Brain pericyte (primary cell): ENCODE results near the gene ABHD4.
"Not testable (repeated sequence)": the region's sequence is repeated elsewhere in the genome, so short reads cannot be mapped to it uniquely, and the experiment has no call there.

ENCODE experiments used
- DNase-seq: peaks from one replicate; pipeline ENCODE4 v3.0.0-alpha.2; 2012; ENCODE audit warnings: low read depth, low spot score

The ABHD4 gene

DNA sequence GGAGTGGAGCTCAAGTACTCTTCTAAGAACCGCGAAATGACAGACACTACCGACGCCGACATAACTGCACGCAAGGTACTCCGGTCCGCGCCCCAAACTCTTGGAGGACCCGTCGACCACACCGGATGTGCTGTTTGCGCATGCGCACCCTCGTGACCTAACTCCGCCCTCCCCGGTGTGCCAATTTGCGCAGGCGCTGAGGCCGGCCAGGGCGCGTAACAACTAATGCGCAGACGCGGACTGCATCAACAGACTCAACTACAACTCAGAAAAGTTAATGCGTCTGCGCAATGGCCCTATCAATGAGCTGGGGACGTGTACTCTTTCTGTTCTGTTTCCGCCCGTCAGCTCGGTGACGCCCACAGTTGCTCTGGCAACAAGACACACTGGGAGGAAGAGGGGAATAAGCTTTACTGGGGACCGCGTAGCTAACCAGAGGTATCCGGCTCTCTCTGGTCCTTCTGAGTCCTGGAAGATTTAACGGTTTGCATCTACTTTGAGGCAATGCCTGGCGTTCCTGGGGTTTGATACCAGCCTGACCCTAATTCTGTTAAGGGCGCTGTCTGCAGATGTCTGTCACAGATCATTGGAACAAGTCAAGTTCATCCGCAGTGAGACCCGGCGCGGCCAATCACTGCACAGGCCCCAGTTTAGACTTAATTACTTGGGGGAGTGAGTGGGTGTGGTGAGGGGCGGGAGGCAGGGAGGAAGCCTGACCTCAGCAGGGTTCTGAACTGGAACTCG, 8.8 kb upstream of the ABHD4 start, which contains the start of gene DAD1:
Gene DAD1 (minus strand): TSS at position 129 of the 744 bp plus-strand sequence. CDS start 67 bp downstream, at position 62.
- peak; percentile 98 for DNase-seq

DNA sequence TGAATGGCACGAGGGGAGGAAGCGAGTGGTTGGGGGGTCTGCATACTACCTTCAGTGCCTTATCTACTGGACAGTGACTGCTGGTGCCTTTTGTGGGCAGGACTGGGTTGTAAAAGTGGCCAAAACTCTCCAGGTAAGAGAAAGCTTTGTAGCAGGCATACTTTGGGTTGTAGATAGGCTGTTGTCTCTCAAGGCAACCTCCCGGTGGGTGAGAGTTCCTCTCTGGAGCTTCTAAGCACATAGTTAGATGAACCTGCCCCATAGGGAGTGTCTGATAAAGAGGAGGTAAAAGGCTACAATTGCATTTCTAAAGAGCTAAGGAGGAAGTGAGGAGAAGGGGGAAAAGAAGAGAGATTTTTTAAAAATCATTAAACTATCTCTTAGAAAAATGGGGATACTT, 4.9 kb upstream of the ABHD4 start:
- no peak for DNase-seq

DNA sequence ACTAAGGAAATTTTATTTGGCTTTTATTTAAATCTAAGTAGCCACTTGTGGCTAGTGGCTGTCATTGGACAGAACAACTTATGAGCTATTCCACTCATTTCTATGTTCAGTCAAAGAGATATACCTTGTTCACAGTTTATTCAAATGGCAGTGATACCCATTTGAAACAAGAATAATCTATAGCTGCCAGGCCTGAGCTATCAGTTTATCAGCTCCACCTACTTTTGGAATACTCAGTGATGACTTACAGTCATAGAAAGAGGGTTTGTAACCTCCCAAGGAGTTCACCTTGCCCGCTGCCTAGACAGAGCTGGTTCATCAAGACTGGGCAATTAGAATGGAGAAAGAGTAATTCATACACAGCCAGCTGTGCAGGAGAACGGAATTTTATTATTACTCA, 4.5 kb upstream of the ABHD4 start:
- no peak for DNase-seq

DNA sequence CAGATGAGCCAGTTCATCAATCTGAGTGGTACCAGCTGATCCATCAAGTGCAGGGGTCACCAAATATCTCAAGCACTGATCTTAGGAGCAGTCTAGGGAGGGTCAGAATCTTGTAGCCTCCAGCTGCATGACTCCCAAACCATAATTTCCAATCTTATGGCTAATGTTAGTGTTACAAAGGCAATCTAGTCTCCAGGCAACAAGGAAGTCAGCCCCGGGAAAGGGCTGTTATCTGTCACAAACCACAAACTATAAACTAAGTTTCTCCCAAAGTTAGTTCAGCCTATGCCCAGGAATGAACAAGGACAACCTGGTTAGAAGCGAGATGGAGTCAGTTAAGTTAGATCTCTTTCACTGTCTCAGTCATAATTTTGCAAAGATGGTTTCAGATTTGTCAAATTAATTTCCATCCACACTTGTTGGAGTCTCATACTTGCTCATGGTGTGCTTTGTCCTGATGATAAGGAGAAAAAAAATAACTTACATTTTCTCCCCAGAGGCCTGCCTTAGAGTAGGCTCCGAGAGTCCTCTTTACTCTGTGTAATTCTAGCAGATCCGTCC, 3.9 kb upstream of the ABHD4 start:
- no peak for DNase-seq

DNA sequence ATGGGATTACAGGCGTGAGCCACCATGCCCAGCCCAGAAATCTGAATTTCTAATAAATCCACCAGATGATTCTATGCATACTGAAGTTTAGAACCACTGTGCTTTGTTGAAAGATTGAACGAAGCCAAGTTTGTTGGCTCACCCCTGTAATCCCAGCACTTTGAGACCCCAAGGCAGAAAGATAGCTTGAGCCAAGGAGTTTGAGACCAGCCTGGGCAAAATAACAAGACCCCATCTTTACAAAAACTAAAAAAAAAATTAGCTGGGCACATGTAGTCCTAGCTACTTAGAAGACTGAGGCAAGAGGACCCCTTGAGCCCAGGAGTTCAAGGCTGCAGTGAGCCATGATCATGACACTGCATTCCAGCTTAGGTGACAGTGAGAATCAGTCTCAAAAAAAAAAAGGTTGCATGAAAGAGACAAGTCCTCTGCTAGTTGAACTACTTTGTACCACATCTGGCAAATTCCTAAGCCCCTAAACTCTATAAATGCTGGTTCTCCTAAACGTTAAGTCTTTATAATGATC, 1.7 kb upstream of the ABHD4 start:
- DNase-seq, result no peak

DNA sequence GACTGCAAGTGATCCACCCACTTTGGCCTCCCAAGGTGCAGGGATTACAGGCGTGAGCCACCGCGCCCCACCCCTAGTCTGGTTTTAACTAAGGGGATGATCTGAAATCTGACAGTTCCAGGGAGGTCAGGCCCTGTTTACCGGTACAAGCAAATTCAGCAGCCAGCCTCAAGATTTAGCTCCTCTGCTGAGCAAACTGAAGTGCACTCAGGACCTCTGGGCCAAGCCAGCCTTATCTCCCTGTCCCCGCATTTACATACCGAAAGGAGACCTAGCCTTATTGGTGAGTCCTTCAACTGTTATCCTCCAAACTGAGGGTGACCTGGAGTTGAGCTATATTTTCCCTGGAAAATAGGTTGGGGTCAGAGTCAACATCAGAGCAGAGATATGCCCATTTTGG, 835 bp upstream of the ABHD4 start:
- no peak for DNase-seq

DNA sequence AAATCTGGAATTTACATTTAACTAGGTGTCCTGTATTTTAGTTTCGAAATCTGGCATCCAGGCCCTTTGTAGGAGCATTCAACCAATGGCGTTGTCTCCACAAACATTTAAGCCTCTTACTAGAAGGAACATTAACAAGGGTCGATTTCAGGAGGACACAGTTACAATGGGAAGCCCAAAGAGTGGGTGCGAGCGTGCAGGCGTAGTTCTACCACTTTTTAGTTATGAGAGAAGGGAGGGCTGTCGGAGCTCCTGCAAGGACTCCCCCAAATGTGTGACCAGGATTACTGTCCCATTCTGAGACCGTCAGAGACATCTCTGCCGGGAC, 365 bp upstream of the ABHD4 start:
- DNase-seq, result no peak

DNA sequence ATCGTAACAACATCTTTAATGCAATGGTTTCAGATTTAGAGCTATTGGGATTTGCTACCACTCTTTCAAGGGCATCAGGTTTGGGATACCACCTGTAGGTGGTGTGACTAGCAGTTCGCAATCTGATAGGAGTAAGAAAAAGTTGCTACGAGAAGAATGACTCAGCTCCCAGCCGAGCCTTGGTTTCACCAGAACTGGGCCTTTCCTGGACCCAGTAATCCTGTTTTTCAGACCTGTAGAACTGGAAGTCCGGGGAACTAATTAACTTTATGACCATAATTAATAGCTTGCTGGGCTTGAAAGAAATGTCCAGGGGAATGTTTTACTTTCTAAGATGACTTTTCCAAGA, 770 bp downstream of the ABHD4 start:
- no peak for DNase-seq

DNA sequence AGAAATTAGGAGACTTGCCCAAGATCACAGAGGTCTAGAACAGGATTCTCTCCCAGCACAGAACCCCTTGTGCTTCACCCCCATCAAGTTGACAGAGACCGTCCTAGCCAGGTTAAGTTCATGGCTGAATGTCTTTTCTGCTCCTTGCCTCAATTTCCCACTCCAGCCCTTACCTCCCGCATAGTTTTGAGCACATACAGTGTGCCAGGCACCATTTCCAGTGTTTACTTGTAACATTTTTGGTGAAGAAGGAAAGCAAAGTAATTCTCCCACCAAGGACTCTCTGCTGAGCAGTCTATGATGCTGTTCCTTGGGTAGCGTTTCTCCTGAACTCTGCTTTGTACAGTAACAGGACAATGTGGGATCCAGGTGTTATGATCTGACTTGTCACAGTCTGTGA, 1.2 kb downstream of the ABHD4 start:
- no peak for DNase-seq

DNA sequence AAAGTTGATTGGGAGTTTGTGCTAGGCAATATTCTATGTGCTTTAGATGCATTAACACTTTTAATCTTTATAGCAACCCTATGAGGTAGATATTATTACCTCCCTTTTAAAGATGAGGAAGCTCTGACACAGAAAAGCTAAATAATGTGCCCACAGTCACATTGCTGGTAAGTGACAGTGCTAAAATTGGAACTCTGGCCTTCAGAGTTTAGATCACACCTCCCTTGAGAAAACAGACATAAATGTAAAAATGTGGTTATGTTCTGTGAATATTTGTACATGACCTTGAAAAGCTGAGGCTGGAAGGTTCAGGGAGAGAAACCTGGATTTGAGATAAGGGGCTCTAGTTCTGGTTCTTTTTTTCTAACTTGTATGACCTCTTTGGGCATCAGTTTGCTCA, 1.9 kb downstream of the ABHD4 start:
- no peak for DNase-seq

DNA sequence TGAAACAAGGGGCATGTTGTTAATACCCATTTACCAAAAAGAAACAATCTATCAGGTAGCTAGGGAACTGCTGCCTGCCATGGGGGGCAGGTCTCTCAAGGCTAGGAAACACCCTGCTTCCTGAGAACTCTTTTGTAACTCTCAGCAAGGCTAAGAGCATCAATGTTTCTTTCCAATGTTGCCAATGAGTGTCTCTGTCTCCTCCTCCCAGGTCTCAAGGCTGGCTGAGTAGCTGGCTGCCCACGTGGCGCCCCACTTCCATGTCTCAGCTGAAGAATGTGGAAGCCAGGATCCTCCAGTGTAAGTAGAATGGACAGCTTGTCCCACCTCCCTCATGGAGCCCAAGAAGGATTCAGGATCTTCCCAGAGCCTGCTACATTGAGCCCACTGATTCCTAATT, 3.4 kb downstream of the ABHD4 start:
- no peak for DNase-seq

DNA sequence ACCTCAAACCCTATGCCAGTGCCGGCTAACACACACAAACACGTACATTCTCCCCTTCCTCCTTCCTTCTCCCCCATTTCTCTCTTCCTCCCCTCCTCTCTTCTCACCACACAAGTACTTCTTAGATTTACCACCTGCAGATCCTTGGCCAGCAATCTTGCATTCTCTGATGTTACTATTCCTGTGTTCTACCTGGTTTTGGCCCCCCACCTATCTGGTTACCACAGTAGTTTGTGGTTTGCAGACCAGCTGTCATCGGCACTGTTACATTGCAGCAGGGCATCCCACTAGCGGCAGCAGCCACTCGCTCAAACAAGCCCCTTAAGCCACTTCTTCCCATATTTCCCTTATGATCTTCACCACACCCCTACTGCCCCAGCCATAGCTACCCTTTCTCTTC, 3.9 kb downstream of the ABHD4 start:
- no peak for DNase-seq

DNA sequence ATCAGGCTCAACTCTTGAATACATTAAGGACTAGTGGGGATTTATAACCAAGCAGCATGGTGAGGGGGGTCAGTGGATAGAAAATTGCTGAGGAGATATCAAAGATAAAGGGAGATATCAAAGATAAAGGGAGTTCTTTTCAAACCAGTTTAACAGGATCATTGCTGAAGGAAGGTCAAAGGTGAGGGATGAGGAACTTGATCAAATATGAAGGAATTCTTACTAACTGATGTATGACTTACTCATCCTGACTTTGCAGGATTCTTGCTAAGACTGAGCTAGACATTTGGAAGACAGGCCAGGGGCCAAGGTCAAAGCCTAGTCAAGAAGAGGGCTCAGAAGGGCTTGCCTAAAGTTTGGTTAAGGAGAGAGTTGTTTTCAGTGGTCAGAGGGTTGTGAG, 4.8 kb downstream of the ABHD4 start:
- DNase-seq, result no peak

DNA sequence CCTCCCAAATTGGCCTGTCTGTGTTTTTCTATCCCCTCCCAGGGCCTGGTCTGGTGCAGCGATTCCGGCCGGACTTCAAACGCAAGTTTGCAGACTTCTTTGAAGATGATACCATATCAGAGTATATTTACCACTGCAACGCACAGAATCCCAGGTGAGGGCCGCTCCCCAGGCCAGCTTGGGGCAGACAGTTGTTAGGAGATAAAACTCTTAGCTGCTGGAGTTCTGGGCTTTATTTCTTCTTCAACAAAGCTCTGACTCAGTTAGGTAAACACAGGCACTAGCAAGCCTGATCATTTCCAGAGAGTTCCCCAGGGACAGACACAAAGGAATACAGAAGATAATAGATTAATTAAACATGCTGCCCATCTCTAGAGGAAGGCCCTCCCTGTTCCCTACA, 8.3 kb downstream of the ABHD4 start:
- DNase-seq, result no peak

DNA sequence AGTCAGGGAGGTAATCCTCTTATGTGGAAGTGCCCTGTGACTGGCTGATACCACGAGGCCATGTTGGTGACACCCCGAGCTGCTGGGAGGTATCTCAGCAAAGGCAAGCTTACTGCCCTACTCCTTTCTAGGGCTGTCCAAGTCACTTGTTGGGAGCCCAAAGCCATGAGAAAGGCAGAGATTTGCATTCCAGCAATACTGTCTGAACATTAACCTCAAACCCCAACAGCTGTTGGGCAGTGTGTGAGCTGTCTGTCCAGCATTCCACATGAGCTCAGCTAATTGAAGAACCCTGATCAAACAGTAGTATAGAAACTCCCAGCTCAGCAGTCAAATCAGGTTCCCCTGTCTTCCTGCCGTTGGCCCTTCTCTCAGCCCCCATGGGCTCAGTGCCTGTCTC, 9.2 kb downstream of the ABHD4 start:
- DNase-seq, result no peak

DNA sequence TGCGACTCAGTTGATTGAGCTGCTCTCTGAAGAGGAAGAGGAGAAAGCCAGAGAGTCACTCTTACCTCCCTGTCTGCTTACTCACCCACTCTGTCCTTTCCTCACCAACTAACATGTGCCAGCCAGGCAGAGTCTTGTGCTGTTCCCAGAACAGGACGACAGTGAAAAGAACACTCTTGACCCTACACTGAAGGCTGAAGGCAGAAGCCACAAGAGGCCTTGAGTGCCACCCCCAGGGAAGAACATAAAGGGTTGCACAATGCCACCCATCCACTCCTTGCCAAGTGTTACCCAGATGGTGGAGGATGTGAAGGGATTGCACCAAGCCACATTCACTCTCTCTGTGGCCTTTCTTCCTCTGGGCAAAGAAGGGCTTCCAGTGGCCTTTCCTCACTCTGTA, 12.8 kb downstream of the ABHD4 start:
- no peak for DNase-seq

DNA sequence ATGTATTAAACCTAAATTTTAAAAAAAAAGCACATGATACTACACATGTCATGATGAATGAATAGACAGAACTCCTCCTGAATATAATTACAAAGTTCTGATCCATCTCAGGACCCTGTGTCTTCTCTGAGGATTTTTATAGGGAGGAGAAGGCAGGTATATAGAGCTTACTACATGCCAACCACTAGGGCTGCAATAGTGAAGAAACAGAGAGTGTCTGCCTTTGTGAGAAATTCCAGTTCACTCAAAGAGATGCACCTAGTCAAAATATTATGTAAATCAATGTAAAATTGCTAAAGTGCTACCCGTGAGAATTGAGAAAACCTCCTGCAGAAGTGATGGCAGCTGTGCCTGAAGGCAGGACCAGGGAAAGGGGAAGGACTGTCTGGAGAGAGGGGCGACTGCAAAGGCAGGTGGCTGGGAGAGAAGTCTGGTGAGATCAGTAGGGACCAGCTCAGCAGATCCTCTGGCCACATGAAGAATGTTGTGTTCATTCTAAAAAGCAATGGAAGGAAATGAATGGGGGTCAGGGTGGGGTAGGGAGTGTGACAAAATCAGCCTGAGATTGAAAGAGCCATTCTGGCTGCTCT, 15.1 kb downstream of the ABHD4 start:
- DNase-seq, result no peak

DNA sequence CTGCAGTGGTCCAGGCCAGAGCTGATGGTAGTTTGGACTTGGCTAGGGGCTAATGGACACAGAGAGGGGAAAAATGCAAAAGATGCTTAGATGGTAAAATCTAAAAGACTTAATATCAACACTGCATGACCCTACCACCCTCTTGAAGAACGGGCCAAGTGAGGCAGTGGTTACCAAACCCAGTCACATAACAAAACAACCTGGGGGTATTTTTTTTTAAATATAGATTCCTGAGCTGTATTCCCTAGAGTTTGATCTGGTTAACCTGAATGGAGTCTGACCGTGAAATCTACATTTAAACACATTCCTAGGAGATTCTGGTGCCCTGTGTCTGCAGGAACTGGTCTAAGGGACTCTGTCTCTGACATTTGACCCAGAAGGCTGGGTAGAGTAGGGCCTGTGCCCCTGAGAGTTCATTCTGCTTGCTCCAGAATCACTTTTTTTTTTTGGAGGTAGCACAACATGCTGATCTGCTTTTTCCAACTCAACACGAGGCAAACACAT, 15.7 kb downstream of the ABHD4 start:
- no peak for DNase-seq

DNA sequence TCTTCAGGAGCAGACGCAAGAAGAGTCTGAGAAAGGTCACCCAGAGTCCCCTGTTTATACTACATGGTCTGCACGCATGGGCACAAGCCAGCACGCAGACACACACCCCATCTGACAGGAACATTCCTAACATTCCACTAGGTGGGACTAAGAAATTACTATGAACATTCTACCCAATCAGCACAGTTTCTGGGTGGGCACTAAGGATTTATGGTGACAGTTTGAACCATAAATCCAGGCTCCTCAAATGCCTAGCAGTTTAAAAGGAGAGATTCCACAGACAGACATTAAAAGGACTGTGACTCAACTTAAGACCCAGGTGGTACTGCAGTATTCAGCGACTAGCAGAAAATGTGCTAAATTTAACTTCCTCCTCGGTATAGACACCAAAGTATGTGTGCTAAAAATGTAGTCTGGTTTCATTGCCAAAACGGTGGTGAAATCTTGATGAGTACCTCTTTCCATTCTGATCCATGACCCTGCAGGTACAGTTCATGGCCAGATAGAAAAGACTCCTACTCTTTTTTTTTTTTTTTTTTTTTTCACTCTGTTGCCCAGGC, 16.2 kb downstream of the ABHD4 start:
- DNase-seq, result no peak

DNA sequence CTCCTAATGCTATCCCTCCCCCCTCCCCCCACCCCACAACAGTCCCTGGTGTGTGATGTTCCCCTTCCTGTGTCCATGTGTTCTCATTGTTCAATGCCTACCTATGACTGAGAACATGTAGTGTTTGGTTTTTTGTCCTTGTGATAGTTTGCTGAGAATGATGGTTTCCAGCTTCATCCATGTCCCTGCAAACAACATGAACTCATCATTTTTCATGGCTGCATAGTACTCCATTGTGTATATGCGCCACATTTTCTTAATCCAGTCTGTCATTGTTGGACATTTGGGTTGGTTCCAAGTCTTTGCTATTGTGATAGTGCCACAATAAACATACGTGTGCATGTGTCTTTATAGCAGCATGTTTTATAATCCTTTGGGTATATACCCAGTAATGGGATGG, 17.7 kb downstream of the ABHD4 start:
- DNase-seq, result not testable (repeated sequence)

DNA sequence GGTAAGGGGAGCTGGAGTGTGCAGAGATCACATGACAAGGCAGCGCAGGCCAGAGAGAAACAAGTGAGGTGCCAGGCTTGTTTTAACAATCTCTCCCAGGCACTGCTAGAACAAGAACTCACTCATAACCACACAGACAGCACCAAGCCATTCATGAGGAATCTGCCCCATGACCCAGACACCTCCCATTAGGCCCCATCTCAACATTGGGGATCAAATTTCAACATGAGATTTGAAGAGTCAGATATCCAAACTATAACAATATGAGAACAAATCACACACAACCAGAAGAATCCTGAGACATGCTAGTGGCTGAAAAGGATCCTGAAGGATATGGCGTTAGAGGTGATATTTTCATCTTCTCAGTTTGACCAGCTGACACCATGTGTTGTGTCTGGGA, 24.2 kb downstream of the ABHD4 start:
- DNase-seq, result no peak

DNA sequence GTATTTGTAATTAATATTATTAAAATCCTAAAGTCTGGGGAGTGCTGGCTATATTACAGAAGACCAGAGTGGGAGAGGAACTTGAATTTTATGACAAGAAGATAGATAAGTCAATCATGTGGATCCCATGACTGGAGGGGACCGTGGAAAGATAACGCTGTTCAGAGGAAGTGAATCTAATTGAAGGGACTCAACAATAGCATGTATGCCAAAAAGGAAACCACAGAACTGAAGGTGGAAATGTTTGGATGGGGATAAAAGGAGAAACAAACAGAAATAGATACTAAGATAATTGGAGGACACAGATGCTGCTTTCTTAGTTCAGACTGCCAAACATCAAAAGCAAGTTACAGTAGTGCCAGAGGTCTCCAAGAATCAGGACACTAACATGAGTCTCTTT, 24.9 kb downstream of the ABHD4 start:
- DNase-seq, result no peak

DNA sequence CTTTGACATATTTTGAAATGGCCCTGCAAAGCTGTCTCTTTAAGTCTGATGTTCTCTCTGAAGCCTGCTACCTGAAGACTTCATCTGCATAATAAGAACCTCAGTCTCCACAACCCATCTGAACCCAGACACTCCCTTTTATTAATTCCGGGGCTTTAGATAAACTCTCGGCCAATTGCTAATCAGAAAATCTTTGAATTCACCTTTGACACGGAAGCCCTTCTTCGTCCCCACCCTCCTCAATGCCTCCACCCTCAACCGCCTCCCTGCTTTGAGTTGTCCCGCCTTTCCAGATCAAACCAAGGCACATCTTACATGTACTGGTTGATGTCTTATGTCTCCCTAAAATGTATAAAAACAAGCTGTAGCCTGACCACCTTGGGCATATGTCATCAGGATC, 28.5 kb downstream of the ABHD4 start:
- no peak for DNase-seq
